ENCODE results near the gene LRRC28.

Gene LRRC28

DNA sequence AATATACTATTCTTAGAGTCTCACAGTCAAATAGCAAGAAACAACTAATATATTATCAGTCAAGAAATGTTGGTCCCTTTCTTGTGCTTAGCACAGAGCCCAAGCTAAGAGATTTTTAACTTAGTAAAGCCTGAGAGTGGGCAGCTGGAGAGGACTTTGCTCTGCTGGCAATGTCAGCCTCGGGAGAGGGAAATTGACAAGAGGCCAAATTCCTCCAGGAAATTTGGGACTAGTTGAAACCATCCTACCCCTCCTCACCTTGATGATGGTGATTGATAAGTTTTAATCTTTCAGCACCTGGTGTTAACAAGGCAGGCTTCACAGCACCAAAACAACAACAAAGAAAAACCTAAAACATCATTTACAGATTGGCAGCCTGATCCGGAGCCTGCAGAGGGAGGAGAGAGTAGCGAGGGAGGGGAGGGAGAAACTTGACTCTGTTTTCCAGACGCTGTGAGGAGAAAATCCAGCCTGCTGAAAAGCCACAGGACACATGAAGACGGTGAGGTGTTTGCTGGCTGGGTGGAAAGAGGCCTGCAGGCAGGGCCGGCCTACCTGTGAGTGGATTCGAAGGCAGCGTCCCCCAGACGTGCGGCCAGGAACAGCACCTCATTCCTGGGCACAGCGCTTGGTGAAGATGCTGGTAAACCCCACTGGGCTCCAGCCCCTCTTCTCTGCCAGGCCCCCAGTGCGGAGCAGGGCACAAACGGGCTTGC lies 150.9 kb downstream of the LRRC28 start:
- no peak for DNase-seq

DNA sequence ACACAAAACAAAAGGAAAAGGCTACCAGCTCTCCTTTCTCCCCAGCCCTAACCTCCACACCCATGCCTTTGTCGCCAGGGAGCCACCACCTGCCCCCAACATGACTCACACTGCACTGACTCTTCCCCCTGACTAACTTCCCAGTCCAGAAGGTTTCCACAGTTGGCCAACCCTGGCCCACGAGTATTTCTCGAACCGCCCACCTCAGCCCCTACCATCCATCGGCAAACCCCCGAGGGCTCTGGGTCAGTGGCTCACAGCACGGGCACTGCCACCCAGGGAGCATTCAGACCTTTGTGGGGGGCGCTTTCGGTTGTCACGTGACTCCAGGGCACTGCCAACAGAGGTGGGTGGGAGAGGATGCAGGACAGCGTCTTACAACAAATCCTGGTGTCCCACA lies 152.3 kb downstream of the LRRC28 start:
- no peak for DNase-seq

DNA sequence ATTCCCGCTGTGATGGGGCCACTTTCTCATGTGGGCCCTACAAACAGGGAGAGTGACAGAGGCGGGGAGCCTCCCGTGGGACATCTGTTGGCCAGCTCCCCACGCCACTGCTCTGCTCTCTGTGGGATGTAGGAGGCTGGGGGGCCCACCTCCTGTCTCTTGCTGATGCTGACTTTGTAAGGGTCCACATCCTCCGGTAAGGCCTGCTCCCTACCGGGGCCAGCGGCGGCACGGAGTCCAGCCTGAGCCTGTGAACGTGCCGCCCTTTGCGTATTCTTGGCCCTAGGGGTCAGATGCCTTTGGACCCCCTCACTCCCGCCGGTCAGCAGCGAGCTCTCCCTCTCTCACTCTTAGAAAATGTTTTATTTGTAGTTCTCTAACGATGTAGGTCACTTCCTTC lies 153.2 kb downstream of the LRRC28 start:
- DNase-seq, result no peak

DNA sequence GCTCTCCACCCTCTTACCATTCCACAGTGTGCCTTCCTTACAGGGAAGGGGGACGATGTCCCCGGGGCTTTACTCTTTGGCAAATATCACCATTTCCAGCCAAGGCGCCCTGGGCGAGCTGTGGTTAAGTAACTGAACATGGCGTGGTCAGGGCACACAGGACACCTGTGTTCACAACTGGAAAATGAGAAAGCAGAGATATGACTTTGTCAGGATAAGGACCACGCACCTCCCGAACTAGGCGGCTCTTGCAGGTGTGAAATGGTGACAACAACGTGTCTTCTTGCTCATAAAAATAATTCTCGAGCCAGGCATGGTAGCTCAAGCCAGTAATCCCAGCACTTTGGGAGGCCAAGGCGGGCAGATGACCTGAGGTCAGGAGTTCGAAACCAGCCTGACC lies 154.8 kb downstream of the LRRC28 start:
- no peak for DNase-seq

DNA sequence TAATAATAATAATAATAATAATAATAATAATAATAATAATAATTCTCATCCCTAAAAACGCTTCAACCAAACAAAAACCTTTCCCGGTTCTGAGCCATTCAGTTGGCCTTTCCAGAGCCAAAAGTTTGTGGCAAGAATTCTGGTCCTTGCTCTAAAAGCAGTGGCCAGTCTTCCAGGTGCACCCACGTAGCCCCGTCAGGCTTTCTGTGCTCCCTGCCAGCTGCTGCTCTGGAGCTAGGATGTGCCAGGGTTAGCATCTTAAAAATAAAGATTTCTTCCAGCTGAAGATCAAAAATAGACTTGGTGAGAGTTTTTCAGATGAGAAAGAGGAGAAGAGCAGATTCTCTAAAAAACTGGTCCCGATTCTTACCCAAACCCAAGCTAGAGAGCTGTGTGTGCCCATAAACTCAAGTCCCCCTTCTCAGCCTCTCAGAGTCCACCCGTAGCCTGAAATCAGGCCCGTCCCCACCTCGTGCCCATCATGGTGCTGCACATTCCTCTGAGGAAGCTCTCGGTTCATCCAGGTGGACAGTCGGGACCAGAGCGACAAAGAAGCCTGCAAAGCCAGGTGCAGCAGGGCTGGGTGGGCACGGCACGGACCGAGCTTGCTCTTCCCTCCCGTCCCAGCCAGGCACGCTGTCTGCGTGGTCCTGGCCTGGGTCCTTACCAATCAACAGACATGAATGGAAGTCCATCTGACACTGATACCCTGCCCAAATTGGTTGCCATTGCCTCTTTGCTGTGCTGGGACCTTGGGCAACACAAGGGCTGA lies 155.6 kb downstream of the LRRC28 start:
- DNase-seq, result no peak

DNA sequence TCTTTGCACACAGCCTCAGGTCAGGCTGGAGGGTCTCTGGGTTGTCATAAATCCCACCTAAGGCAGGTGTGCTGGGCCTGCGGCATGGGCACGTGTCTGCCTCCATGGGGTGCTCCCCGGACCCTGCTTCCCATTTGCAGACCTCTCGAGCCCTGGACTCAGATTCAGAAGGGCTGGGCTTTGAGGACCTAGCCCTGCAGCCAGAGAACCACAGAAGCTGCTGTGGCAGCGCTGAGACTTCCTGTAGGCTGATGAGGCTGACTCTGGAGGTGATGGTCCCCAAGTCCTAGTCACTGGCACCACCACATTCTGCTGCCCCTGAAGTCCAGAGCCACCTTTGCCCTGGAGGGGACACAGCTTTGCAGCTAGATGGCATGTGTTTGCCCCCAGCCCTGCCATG lies 156.4 kb downstream of the LRRC28 start:
- no peak for DNase-seq

DNA sequence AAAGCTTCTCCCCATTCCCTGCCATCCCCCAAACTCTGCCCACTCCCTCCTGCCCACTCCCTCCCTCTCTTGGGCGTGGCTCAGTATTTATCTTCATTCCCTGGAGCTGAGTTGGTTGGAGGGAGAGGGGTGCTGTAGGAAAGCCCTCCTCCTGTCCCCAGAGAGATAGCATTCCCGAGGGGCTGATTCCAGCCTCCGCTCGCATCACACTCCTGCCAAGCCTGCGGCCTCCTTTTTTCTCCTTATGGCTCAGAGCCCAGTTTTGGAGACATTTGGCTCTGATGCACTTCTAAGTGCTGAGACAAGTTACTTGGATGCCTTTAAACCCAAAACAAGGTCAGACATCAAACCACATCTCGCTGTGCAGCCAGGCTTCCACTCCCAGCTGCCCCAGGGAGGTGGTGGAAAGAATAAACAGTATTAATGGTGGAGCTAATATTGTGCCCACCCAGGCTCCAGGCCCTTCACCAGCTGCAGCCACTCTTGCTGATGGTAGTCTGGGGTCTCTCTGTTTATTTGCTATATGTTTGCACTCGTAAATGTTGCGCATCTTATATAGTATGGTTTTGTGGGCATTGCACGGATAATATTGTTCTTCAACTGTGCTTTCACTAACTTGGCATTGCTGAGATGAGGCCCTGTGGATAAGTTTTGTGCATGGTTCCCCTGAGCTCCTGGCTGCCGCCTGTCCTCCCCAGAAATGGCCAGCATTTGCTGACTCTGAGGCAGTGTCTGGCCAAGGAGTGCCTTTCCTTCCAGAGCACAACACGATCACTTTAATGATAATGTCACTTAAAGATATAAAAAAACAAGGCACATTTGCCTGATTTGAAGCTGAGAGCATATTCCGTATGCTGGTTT lies 157.2 kb downstream of the LRRC28 start:
- no peak for DNase-seq

DNA sequence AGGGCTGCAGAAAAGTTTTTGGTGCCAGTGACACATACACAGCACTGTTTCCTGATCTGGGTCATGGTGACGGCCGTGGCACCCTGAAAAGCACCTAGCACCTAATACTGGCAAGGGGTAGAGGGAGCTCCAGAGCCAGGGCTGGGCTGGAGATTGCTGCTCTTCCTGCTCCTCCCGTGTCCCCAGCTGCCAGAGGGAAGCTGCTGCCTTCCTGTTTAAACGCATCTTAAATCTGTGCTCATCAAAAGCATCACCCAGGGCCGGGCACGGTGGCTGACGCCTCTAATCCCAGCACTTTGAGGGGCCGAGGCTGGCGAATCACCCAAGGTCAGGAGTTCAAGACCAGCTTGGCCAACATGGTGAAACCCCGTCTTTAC lies 157.8 kb downstream of the LRRC28 start:
- DNase-seq, result no peak

DNA sequence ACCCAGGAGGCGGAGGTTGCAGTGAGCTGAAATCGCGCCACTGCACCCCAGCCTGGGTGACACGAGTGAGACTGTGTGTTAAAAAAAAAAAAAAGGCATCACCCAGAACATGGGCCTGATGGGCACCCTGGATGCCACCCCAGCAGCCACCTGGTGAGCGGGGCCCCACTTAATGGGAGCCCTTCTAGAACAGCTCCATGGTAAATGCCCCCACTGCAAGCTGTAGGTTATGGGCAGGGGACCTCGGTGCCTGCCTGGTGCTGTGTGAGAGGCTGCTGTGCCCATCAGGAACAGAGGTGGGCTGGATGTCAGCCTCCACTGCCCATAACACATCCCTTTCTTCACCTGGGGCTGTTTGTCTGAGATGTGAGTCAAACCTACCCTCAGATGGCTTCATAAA lies 158.3 kb downstream of the LRRC28 start:
- no peak for DNase-seq

DNA sequence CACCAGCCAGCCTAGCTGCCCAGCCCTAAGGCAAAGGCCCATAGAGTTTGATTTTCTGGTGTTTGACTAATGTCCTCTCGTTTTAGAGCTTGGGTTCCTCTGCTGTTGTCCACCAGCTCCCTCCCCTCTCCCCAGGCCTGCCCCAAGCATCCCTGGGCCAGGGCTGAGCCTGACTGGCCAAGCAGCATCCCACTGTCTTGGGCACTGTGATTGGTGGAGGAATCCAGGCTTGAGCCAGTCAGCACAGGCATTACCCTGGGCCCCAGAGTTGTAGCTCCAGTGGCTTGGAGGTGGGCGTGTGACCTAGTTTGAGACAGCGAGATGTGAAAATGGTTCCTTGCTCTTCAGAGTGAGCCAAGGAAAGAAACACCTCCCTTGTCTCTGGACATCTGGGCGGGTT lies 159.2 kb downstream of the LRRC28 start:
- DNase-seq, result no peak

DNA sequence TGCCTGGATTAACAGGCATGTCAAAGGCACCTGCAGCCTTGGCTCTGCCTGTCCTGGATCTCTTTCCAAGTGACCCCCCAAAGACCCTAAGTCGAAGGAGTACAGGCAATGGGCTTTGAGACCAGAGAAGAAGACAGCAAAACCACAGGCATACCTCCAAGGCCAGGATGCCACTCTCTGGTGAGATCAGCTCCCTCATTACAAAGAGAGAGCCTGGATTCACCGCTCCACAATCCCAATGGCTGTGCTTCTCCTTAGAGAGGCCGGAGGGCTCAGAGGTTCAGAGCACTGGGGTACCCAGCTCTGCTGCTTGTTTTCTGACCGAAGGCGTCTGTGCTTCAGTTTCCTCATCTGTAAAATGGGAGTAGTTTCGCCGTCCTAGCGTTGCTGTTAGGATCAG lies 160.0 kb downstream of the LRRC28 start:
- no peak for DNase-seq

DNA sequence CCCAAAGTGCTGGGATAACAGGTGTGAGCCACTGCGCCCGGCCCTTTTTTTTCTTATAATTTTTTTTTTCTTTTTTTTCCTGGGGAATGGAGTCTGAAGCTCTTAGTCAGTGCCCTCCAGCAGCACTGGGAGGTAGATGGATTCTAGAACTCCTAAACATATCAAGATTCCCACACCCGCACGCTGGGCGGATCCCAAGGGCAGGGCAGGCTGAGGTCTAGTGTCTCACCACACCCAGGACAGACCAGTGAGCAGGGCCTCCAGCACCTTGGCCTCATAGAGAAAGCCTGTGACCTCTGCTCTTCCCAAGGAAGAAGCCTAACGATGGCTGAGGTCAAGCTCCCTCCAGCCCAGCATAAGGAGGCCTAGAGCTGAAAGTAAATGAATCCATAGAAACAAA lies 160.8 kb downstream of the LRRC28 start:
- DNase-seq, result no peak

DNA sequence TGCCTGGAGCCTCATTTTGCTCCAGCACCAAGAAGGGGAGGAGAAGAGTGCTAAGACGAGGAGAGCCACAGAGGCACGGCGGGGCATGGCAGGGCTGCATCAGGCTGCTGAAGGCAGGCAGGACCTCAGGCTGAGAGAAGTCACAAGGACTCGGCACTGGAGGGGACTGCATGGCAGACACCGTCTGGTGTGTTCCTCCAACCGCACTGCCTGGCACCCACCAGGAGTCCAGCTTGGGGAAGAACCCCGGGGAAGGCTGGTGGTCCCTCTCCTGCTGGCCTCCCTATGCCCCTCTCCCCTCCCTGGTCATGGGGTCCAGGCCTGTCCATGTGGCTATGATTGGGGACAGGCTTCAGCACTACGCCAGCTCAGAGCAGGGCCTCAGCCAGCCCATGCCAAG lies 161.3 kb downstream of the LRRC28 start:
- no peak for DNase-seq

DNA sequence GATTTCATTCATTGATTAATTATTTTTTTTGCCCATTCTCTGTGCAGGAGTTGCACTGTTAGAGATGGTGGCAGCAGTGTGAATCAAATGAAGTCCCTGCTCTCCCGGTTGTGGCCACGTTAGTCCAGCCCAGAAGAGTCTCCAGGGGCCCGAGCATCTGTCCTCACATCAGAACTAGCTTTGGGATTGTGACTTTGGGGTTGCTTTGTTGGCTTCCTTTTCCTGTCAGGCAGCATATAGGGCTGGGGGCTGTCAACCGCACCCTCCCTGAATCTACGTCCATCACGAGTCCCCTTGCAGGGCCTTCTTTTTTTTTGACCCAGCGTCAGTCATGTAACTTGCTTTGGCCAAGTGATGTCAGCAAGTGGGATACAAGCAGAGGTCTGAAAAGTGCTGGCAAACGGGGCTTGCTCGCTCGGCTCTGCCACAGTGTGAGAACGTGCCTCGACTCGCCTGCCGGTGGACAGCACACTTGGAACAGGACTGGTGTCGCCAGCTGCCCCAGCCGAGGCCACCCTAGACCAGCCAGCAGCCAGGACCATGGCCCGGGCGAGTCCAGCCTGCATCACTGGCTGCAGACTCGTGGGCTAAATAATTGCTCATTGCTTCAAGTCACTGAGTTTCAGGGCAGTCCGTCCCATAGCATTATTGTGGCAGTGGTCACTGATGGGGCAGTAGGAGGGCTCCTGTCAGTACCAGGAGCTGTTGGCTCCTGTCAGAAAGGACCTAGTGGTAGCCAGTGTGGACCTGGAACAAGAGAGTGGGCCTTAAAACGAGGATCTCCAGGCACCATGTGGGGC lies 162.9 kb downstream of the LRRC28 start:
- no peak for DNase-seq

DNA sequence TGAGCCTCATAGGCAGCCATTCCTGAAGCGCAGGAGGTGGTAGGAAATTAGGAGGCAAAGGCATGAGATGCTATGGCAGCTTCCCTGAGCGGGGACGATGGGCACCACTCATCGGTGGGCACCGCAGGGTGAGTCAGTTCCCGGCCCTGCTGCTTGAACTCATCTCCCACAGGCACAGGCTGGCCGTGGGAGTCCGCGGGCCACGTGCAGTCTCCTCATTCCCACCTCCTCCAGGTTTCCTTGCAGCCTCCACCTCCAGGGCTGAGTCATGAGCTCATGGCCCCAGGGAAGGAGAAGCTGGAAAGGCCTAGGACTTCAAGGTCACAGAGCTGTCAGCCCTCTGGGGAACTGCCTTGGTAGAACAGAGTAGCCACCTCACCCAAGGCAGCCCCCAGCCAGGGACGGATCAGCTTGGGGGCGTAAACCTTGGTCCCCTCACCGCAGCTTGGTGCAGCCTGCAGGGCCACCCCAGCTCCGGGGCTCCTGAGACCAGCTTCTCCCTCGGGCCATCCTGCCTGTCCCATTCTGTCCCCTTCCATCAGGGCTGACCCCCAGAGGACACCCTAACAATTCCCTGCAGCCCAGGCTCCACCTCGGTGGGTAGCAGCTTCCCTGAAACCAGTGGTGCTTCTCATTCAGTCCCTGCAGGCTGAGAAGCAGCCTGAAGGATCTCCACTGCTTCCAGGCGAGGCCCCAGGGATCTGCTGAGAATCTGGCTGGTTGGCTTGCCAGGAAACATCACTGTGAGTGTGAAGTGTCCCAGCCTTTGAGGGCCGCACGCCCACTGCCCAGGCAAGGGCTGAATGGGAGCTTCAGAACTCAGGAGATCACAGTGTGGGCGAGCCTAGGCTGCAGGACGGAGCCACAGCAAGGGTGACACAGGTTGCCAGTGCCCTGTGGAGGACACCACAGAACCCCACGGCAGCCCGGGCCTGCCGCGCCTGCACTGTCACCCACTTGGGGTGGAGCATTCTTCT lies 163.8 kb downstream of the LRRC28 start:
- no peak for DNase-seq

DNA sequence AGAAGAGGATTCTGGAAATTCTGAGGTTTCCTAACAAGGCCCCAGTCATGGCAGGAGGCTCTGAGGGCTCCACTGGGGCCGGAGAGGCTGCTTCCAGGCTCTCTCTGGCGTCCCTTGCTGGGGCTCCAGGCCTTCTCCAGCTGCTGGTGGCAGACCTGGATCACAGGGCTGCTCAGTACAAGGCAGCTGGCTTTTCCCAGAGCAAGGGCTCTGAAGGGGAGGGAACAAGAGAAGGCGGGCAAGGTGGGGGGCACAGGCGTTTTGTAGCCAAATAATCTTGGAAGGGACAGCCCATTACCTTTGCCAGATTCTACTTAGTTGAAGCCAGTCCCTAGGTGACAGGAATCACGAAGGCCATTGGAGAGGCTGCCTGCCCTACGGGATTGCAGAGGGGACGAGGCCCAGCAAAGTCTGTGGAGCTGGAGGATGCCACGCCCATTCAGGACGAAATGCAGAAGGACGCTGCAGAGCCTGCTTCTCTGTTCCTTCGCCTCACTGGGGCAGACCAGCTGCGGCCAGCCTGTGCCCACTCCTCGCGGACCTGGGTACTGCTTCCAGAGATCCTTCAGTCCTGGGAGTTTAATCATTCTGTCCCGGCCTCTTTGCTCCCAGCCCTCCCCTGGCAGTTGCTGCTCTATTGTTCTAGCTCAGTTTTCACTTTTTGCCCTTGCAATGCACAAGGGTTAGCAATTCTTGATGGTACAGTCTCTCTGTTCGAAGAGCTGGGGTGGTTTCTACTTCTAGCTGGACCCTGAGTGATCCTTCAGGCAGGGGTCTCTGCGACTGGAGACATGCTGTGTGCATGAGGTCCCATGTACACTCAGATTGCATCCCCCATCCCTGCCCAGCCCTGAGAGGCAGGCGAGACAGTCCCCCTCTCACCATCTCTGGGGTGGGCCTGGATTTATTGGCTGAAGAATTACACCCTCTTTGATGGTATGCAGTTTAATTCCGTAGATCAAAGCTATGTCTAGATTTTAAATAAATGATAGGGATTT lies 165.2 kb downstream of the LRRC28 start:
- no peak for DNase-seq

DNA sequence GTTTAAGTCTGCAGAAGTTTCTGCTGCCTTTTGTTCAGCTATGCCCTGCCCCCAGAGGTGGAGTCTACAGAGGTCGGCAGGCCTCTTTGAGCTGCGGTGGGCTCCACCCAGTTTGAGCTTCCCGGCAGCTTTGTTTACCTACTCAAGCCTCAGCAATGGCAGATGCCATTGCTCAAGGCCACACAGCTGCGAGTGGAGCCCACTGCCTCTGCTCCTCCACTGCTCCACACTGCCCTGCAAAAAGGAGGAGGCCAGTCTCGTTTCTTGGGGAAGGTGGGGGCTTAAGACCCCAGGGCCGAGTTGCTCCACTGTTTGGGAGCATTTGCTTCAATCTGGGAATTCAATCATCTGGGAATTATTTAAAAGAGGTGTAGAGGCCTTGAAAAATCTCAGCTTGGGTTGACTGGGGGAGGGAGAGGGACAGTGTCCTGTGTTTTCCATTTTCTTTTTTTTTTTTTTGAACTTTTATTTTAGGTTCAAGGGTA lies 169.9 kb downstream of the LRRC28 start:
- DNase-seq, result no peak

DNA sequence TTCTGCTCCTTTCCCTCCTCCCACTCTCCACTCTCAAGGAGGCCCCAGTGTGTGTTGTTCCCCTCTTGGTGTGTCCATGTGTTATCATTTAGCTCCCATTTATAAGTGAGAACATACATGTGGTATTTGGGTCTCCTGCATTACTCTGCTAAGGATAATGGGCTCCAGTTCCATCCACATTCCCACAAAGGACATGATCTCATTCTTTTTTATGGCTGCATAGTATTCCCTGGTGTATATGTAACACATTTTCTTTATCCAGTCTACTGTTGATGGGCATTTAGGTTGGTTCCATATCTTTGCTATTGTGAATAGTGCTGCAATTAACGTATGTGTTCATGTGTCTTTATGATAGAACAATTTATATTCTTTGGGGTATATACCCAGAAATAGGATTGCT lies 170.5 kb downstream of the LRRC28 start:
- DNase-seq, result no peak

DNA sequence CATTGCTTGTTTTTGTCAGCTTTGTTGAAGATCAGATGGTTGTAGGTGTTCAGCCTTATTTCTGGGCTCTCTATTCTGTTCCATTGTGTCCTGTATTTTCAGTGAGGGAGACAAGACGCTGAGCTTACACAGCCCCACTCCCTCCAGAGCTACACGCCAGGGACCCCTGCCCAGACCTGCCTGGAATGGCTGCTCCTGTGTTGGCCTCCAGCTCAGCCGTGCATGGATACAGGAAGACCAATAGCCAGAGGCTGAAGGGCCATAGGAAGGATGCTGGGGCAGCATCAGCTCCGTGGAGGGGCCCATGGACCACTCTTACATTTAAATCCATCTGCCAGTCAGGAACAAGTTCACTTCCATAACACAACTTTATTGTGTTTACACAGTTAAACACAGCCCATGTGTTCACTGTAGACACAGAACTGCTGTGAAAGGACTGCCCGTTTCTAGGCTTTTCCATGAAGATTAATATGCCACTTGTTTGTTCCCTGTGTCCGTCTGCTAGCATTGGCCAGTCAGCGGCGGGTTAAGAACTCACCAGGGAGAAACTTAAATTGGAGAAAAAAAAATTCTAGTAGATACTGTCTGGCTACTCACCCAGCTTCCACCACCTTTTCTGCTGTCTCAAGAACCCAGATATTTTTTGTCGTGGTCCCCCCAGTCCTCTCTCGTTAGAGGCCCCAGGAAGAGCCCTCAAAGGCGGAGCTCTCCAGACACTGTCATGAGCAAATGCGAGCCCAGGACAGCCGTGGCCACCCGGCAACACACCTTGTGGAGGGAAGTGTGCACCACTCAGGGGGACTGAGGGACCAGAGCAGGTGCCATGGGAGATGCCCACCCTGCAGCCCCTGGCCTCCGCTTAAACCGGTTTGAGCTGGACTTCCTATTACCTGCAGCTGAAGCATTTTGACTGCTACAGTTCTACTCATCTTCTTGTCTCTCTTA lies 172.2 kb downstream of the LRRC28 start:
- DNase-seq, result no peak
